ENCODE results near the gene TECTA.

TECTA gene, protein sequence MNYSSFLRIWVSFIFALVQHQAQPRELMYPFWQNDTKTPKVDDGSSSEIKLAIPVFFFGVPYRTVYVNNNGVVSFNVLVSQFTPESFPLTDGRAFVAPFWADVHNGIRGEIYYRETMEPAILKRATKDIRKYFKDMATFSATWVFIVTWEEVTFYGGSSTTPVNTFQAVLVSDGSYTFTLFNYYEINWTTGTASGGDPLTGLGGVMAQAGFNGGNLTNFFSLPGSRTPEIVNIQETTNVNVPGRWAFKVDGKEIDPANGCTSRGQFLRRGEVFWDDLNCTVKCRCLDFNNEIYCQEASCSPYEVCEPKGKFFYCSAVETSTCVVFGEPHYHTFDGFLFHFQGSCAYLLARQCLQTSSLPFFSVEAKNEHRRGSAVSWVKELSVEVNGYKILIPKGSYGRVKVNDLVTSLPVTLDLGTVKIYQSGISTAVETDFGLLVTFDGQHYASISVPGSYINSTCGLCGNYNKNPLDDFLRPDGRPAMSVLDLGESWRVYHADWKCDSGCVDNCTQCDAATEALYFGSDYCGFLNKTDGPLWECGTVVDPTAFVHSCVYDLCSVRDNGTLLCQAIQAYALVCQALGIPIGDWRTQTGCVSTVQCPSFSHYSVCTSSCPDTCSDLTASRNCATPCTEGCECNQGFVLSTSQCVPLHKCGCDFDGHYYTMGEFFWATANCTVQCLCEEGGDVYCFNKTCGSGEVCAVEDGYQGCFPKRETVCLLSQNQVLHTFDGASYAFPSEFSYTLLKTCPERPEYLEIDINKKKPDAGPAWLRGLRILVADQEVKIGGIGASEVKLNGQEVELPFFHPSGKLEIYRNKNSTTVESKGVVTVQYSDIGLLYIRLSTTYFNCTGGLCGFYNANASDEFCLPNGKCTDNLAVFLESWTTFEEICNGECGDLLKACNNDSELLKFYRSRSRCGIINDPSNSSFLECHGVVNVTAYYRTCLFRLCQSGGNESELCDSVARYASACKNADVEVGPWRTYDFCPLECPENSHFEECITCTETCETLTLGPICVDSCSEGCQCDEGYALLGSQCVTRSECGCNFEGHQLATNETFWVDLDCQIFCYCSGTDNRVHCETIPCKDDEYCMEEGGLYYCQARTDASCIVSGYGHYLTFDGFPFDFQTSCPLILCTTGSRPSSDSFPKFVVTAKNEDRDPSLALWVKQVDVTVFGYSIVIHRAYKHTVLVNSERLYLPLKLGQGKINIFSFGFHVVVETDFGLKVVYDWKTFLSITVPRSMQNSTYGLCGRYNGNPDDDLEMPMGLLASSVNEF (N-terminal part only)

DNA sequence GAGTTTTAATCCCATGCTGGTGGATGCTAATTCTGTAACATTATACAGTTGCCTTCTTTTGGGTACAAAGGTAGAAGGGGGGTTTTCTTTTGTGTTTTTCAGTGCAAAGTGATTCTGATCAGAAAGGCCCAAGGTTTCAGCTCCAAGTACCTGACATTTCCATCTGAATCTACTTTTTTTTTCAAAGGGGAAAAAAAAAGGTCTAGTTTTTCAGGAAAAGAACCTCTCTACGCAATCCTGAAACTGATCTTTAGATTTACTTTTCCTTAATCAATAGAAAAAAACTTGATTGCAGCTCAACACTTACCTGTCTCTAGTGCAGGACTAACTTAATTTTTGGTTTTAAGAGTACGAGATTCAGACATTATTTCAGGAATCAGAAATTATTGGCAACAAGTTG, at the start of gene TECTA:
Gene TECTA, plus strand, starts transcription at position 301 of the 400 bp plus-strand sequence. CDS start 1,423 bp downstream, outside the sequence.
- no peak for DNase-seq

DNA sequence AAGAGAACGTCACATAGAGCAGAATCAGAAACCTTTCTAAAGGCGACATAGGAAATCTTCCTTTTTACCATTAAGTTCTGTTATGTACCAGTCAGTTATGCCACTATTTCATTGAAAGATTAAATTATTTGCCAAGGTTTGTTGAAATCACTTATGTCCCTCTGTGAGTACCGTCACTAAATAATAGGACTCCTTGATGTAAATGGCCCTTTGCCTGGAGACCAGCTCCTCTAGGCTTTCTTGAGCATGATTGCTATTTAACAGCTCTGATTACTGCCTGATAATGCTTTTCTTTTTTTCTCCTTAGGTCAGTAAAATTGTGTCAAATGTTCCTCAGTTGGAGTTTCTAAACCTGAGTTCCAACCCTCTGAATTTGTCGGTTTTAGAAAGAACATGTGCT, 47.8 kb upstream of the TECTA start:
- no peak for DNase-seq

DNA sequence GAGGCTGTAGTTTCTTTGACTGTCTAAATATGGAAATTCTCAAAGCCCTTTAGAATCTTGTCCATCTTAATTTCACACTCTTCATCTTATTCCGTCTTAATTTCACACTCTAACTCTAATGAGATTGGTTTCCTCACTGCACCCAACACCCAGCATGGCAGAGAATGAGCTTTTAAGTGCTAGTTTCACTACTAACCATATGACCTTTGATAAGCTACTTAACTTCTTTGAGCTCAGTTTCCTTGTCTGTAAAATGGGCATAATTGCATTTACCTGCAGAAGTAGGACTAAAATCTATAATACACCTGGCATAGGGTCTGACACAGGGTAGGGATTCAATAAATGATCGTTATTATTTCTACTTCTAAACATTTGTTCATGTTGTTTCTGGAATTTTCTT, 46.8 kb upstream of the TECTA start:
- DNase-seq, result no peak

DNA sequence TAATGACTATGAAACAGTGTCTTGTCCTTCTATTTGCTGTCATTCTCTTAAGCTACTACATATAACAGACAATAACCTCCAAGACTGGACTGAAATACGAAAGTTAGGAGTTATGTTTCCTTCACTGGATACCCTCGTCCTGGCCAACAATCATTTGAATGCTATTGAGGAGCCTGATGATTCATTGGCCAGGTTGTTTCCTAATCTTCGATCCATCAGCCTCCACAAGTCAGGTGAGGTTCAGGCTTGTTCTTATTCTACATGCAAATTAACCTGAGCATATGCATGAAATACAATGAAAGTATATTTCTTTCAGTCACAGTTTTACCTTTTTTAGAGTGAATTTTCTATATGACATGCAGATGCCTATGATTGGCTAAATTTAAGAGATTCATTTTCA, 46.0 kb upstream of the TECTA start:
- no peak for DNase-seq

DNA sequence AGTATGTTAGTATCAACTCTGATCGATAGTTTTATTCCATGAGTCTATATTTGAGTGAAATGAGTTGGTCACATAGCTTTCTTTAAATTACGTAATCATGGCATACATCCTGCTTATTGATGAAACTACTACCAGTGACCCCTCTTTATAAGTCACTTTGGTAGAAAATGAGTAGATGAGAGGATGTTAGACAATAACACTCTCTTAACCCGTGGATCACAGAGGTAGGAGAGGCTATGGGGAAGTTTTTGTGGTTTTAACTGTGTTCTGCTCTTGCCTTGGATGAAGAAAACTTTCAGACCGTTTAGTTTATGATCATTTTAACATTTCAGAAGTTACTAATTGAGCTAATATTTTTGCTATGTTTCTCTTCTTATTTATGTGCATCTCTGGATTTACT, 43.1 kb upstream of the TECTA start:
- no peak for DNase-seq

DNA sequence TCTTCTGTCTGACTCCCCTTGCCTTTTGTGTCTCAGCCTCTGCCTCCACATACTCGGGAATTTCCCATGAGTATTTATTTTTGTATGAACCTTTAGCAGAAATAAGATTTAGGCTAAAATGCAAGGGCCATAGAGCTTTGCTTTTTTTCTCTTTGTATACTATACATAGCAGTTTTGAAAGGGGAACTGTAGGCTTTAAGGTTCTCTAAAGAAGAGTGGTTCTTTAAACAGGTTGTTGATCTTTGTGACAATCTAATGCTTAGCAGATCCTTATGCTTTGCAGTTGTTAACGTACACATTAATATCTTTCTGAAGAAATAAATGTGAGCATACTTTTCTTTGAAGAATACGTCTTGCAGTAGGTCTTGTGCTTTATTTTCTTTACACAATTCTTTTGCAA, 42.1 kb upstream of the TECTA start:
- no peak for DNase-seq

DNA sequence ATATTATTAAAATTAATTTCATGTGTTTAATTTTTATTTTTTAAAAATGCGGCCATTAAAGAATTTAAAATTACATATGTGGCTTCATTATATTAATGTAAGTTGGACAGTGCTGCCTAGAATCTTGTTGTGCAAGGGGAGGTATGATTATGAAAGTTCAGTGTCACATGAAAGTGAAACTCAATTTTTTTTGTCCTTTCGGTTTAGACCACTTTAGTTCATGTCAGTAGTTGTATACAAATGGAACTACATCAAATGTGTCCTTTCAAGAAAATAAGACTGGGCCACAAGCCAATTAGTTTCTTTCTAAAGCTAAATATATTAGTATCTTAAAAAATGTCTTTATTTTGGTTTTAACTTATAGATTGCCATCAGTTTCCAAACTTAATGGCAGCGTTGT, 41.4 kb upstream of the TECTA start:
- no peak for DNase-seq

DNA sequence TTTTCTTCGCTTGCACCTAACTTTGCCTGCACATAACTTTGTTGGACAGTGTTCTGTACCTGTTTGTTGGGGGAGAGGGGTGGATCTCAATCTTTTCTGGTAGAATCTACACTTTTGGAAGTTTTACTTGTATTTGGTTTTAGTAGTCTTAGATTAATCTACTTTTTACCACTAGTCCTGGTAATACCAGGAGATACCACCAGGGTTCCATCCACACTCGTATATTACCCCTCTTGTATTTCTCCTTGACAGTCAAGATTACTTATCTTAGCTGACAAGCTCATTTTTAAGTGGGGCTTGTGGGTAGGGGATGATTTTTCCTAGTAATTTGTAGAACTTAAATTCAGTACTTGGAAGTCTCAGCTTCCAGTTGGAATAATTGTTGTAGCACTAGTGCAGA, 37.3 kb upstream of the TECTA start:
- DNase-seq, result no peak

DNA sequence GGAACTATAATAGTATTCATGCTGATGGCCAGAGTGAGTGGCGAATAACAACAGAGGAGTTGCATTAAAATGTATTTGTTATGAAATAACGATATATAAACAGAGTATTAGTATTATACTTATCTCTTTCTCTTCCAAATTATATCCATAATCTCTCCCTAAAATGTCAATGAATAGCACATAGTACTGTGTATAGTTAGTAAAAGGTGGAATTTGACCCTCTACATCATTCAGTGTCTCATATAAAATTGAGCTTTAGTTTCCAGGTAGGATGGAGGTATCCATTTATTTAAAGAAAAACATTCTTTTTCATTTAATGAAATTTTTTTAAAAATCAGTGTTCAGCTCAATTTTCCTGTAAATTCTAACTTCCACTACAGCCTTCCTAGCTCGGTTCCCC, 34.4 kb upstream of the TECTA start:
- no peak for DNase-seq

DNA sequence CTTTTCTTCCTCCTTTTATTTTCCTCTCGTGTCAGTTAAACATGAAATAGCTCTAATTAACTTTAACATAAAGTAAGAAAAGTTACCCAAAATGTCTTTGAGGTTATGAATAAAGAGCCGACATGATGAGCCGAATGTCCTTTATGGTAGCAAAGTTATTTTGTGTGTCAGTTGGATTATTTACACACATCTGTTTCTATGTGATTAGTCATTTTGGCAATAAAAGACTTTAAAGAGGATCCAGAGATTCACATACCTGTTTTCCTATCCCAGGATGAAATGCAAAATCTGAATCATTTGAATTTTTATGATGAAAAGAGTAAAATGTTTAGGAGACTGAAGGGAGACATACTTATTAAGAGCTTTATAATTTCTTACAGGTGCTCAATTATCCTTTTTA, 34.0 kb upstream of the TECTA start:
- DNase-seq, result no peak

DNA sequence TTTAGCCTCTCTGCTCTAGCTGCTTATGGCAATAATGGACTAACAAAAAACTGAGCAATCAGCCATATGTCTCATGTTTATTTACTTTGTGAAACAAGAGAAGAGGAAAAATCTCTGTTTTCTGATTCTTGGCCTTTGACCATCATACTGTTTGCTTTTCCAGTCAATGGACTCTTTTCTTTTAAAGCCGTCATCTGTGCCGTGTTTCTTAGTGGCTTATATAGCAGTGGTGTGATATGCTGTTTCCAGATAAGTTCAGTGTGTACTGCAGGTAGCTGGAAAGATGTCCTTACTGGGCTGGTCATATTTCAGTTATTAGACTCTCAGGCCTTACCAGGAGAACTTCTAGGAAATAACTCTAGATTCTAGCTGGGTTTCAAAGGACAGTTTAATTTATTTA, 33.6 kb upstream of the TECTA start:
- DNase-seq, result no peak

DNA sequence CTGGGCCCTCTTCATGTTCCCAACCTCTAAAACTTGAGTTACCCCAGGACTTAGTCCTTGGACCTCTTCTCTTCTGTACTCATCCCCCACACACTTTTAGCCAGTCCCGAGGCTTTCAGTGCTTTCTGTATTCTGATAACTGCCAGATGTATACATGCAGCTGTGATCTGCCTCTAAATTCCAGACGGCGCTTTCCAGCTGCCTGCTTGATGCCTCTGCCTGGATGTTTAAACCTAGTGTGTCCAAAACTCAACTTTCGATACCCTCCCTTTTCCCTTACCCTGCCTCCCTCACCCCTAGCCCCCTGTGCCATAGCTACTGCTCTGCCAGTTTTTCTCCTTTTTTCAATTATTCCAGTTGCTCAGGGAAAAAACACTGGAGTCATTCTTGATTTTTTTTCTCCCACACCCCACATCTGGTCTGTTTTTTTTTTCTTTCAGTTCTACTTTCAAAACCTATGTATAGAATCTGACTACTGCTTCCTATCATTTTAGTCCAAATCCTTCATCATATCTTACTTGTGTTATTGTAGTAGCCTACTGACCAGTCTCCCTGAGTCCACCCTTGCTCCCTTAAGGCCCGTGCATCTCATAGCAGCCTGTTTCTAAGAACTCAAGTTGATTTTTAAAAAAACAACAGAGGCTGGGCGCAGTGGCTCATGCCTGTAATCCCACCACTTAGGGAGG, 32.9 kb upstream of the TECTA start:
- no peak for DNase-seq

DNA sequence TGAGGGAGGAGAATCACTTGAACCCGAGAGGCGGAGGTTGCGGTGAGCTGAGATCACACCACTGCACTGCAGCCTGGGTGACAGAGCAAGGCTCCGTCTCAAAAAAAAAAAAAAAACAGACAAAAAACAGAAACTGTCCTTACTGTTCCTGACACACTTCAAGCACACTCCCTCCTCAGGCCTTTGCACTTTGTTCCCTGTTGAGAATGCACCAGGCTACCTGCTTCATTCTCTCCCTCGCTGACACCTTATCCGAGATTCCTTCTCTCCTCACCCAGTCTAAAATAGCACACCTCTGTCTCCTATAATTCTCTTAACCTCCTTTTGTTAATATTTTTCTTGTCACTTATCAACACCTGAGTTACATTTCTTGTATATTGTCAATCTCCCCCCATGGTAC, 32.3 kb upstream of the TECTA start:
- no peak for DNase-seq

DNA sequence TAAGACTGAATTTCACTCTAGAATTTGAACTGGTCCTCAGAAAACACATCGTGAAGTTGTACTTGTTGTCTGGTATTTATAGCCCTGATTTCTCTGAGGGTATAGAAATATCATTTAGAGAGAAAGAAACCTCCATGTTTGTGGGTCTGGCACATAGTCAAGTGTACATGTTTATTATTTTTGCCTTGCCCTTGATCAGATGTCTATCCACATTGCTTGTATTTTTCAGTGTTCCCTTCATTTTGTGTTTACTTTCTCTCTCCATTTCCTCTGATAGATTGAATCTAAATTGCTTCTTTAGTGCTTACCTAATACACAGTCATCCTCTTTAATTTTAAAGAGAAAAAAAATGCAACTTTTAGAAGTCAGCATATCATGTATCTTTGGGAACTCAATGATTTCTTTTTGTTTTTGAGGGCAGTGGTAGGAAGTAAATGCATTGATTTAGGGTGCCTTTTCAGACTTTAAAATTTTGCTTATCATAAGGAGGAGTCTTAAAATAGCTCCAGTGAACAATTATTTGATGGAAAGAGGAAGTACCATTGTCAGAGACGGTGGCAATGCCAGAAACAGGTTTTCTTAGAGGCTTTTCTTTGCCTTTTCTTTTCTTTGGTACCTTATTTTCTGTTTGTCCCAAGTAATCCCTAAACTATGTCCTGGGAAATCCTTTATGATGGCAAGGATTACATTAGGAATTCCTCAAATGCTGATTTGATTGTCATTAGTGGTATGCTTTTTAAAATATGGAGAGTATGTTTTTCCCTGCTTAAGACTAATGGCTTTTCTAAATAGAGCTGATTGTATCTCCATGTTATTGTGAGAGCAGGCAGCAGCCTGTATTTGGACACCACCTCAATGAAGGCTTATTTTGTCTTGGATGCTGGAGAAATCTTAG, 29.8 kb upstream of the TECTA start:
- DNase-seq, result no peak

DNA sequence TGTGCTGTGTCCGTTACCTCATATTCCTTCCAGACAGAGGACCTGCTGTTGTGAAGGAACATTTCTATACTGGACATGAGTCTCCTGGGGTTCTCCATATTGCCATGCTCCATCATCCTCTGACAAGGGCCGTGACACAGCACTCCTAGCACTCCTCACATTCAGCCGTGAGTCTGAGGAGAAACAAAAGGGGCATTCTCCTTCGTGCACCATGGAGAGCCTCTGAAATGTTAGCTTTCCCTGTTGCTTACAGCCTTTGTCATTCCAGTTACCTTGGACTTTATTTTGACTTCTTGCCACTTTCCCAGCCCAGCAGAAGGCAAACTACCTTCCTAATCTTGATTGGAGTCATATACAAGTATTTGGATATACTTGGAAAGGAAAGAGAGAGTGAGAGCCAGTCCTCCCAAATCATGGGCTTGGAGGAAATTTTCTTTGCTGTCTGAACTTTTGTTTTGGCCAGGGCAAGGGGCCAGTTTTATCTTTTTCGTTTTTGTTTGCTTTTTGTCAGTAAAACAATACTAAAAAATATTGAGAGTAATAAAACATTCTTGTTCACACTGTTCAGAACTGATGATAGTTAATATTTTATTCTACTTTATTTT, 29.1 kb upstream of the TECTA start:
- DNase-seq, result peak in 25 of 56 donors; percentile 1 to 49 (median 14)

DNA sequence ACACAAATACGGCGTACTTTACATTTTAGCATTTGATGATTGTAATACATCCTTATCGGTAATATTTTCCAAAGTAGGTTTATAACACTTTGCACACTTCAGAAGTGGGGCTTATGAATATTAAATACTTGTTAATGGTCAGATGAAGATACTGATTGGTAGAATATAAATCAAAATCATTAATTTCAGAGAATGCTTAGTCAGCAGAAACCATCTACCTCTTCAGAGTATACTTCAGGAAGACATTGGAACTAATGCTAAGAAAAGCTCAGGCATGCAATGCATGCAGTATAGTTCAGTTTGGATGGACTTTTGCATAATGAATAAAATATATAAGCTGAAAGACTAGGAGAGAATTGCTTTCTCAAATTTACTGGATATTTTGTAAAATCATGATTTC, 19.7 kb upstream of the TECTA start:
- DNase-seq, result no peak

DNA sequence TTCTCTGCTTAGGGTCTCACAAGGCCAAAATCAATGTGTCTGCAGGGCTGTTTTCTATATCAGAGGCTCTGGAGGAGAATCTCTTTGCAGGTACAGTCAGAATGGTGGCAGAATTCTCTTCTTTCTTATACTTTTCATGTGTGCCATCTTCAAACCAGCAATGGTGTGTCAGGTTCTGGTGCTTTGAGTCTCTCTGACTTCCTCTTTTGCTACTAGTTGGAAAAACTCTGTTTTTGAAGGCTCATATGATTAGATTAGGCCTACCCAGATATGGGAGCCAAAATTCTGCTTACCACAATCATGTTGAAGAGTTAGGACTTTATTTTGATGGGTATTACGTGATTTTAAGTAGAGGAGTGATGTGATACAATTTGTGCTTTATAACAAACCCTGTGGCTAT, 18.8 kb upstream of the TECTA start:
- no peak for DNase-seq

DNA sequence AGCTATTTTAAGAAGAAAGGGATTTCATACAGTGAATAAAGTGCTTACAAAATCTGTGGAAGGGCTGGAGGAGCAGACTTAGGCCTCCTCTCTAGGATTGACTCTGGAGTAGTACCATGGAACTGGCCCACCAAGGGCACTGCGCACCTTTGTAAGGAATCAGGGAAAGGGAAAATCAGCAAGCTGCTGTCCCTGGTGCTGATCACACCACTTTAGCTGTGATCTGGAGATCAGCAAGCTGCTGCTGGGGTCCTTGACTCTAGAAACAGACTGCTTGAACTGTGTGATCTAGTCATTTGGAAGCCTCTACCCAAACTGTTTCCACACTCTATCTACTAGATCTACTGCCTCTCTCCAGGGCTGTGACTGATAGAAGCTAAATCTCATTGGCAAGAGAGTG, 18.4 kb upstream of the TECTA start:
- no peak for DNase-seq

DNA sequence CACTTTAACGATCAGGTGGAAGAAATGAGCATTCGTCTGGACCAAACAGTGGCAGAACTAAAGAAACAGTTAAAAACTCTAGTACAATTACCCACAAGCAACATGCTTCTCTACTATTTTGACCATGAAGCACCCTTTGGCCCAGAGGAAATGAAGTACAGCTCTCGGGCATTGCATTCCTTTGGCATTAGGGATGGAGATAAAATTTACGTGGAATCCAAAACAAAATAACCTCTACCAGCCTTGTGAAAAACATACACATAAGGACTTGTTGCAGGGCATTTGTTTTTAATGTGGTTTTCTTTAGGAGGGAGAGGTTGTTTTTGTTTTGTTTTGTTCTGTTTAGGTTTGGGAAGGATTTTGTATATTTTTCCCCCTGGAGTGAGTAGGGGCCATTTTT, 14.2 kb upstream of the TECTA start:
- DNase-seq, result no peak

DNA sequence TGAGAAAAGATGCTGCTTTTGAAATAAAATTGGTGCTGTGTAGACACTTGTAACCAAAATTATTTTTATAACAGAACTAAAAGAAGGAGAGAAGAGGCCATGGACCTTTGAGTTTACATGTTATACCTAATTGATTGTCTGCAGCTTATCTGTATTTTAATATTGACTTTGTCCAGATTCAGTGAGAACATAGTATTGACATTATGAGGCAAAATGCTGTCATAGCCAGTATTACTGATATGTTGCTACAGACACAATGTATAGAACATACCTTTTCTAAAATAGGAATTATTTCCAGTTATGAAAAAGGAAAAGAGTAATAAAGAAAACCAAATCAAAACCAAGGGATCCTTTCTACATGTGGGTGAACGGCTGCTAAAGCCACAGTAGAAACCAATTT, 11.5 kb upstream of the TECTA start:
- no peak for DNase-seq
